Subcutaneous abdominal adipose tissue (tissue), 5 donors: ENCODE results near the gene HES3.
A peak's percentile ranks its signal among the peaks of the same experiment; 100 is the strongest.

ENCODE experiments used
- H3K27ac ChIP-seq: one replicate; pipeline ENCODE4 v1.7.0; 2013; ENCODE audit warnings: low read depth, mild to moderate bottlenecking, inconsistent platforms, low read length, moderate library complexity
- H3K27me3 ChIP-seq, 5 donors: one replicate each; pipeline ENCODE4 v1.7.0; 2013; ENCODE audit warnings: low read length in 5 of 5, inconsistent platforms in 1 of 5; ENCODE audit not compliant: control insufficient read depth in 5 of 5, insufficient read depth in 4 of 5
- H3K36me3 ChIP-seq, 5 donors: one replicate each; pipeline ENCODE4 v1.7.0; 2013; ENCODE audit warnings: low read length in 5 of 5; ENCODE audit not compliant: control insufficient read depth in 5 of 5, insufficient read depth in 5 of 5
- H3K4me1 ChIP-seq, 5 donors: one replicate each; pipeline ENCODE4 v1.7.0; 2013; ENCODE audit warnings: low read length in 5 of 5, mild to moderate bottlenecking in 3 of 5, moderate library complexity in 1 of 5; ENCODE audit not compliant: control insufficient read depth in 5 of 5, insufficient read depth in 5 of 5
- H3K4me3 ChIP-seq, 5 donors: one replicate each; pipeline ENCODE4 v1.7.0; 2013; ENCODE audit warnings: low read length in 5 of 5, low read depth in 1 of 5
- H3K9ac ChIP-seq, 5 donors: one replicate each; pipeline ENCODE4 v1.7.0; 2013; ENCODE audit warnings: low read length in 5 of 5, mild to moderate bottlenecking in 4 of 5, moderate library complexity in 3 of 5
- H3K9me3 ChIP-seq, 5 donors: one replicate each; pipeline ENCODE4 v1.7.0; 2013; ENCODE audit warnings: low read length in 5 of 5; ENCODE audit not compliant: control insufficient read depth in 5 of 5
- donor health status: healthy.
- donor health status: healthy.
- donor health status: healthy.
- donor health status: healthy.
- donor health status: healthy.

Gene HES3

GRCh38 chr1:6270401-6270800 is 26.4 kb downstream of the HES3 start:
- H3K9me3 ChIP-seq, result no peaks in the 10 kb centered on the region
- no peaks in the 10 kb centered on the region for H3K36me3 ChIP-seq
- H3K27ac ChIP-seq, result no peak overlapping the region
- peaks cover 0 to 2% (median 0%) of the 10 kb centered on the region in 5 donors for H3K27me3 ChIP-seq
- no peak overlapping the region for H3K9ac ChIP-seq
- H3K4me1 ChIP-seq, result no peaks in the 10 kb centered on the region
- no peak overlapping the region for H3K4me3 ChIP-seq

DNA sequence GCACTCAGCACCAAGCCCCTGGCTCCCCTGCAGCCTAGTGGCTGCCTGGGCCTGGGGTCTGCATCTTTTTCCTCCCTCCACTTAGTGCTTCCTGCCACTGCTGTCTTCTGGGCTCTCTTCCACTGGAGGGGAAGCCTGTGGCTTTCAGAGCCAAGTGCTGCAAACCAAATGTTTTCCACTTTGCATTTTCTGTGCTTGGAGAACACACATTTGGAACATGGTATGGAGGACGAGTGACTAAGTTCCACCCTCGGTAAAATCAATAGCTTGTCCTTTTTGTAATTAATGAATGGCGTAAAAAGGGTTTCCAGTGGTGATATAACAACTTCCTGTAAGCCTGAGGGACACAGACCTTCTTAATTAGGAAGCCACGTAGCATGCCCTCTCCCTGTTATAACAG is 27.0 kb downstream of the HES3 start:
- no peaks in the 10 kb centered on the region for H3K9me3 ChIP-seq
- no peak overlapping the region for H3K9ac ChIP-seq
- H3K27me3 ChIP-seq, result peaks cover 0 to 2% (median 0%) of the 10 kb centered on the region in 5 donors
- H3K4me1 ChIP-seq, result peaks cover 0 to 4% (median 3%) of the 10 kb centered on the region in 5 donors
- H3K27ac ChIP-seq, result no peak overlapping the region
- no peaks in the 10 kb centered on the region for H3K36me3 ChIP-seq
- no peak overlapping the region for H3K4me3 ChIP-seq

- Histone ChIP-seq H3K27me3 (peaks cover 0 to 2% (median 0%) of the 10 kb centered on the region in 5 donors), H3K4me1 (peaks cover 0 to 10% (median 8%) of the 10 kb centered on the region in 5 donors), H3K4me3 (no peak overlapping the region), H3K36me3 (no peaks in the 10 kb centered on the region), H3K27ac (no peak overlapping the region), H3K9me3 (no peaks in the 10 kb centered on the region), H3K9ac (no peak overlapping the region)
Measured at GRCh38 chr1:6271554-6271953, 27.6 kb downstream of the HES3 start.

GRCh38 chr1:6272452-6272851 is 28.5 kb downstream of the HES3 start:
- Histone ChIP-seq H3K4me1 (peaks cover 0 to 15% (median 10%) of the 10 kb centered on the region in 5 donors), H3K9me3 (no peaks in the 10 kb centered on the region), H3K27me3 (peaks cover 0 to 2% (median 0%) of the 10 kb centered on the region in 5 donors), H3K9ac (no peak overlapping the region), H3K27ac (no peak overlapping the region), H3K4me3 (no peak overlapping the region), H3K36me3 (no peaks in the 10 kb centered on the region)

DNA sequence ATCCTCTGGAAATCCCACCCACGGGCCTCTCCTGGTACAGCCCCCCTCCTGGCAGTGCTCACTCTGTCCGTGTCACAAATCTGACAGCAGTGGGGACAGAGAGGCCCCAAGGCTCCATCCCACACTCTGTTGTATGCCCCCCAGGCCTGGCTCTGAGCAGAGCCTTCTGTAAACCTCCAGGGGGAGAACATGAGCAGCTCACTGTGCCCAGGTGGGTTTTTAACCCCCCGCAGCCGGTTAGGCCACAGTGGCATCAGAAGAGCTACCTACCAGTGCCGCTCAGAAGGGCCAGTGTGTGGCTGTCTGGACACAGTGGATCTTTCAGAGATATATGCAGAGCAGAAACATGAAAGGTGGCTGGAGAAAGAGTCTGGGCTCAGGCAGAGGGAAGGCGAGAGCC is 28.9 kb downstream of the HES3 start:
- H3K36me3 ChIP-seq, result no peaks in the 10 kb centered on the region
- H3K27ac ChIP-seq, result no peak overlapping the region
- H3K4me1 ChIP-seq, result peaks cover 0 to 15% (median 10%) of the 10 kb centered on the region in 5 donors
- no peaks in the 10 kb centered on the region for H3K9me3 ChIP-seq
- peaks cover 0 to 2% (median 0%) of the 10 kb centered on the region in 5 donors for H3K27me3 ChIP-seq
- no peak overlapping the region for H3K4me3 ChIP-seq
- no peak overlapping the region for H3K9ac ChIP-seq

GRCh38 chr1:6273380-6273891 is 29.5 kb downstream of the HES3 start:
- H3K4me1 ChIP-seq, result peaks cover 0 to 15% (median 10%) of the 10 kb centered on the region in 5 donors
- H3K27ac ChIP-seq, result no peak overlapping the region
- H3K9ac ChIP-seq, result no peak overlapping the region
- peaks cover 0 to 2% (median 0%) of the 10 kb centered on the region in 5 donors for H3K27me3 ChIP-seq
- no peaks in the 10 kb centered on the region for H3K36me3 ChIP-seq
- no peak overlapping the region for H3K4me3 ChIP-seq
- no peaks in the 10 kb centered on the region for H3K9me3 ChIP-seq

GRCh38 chr1:6274102-6274501 is 30.1 kb downstream of the HES3 start:
- Histone ChIP-seq H3K9ac (no peak overlapping the region), H3K27ac (no peak overlapping the region), H3K27me3 (no peaks in the 10 kb centered on the region), H3K4me3 (no peak overlapping the region), H3K4me1 (peaks cover 0 to 15% (median 10%) of the 10 kb centered on the region in 5 donors), H3K36me3 (no peaks in the 10 kb centered on the region), H3K9me3 (no peaks in the 10 kb centered on the region)

- Histone ChIP-seq H3K4me3 (no peak overlapping the region), H3K9ac (no peak overlapping the region), H3K36me3 (no peaks in the 10 kb centered on the region), H3K9me3 (no peaks in the 10 kb centered on the region), H3K4me1 (peaks cover 0 to 15% (median 10%) of the 10 kb centered on the region in 5 donors), H3K27ac (no peak overlapping the region), H3K27me3 (no peaks in the 10 kb centered on the region)
Measured at GRCh38 chr1:6274622-6275139, 30.7 kb downstream of the HES3 start.

DNA sequence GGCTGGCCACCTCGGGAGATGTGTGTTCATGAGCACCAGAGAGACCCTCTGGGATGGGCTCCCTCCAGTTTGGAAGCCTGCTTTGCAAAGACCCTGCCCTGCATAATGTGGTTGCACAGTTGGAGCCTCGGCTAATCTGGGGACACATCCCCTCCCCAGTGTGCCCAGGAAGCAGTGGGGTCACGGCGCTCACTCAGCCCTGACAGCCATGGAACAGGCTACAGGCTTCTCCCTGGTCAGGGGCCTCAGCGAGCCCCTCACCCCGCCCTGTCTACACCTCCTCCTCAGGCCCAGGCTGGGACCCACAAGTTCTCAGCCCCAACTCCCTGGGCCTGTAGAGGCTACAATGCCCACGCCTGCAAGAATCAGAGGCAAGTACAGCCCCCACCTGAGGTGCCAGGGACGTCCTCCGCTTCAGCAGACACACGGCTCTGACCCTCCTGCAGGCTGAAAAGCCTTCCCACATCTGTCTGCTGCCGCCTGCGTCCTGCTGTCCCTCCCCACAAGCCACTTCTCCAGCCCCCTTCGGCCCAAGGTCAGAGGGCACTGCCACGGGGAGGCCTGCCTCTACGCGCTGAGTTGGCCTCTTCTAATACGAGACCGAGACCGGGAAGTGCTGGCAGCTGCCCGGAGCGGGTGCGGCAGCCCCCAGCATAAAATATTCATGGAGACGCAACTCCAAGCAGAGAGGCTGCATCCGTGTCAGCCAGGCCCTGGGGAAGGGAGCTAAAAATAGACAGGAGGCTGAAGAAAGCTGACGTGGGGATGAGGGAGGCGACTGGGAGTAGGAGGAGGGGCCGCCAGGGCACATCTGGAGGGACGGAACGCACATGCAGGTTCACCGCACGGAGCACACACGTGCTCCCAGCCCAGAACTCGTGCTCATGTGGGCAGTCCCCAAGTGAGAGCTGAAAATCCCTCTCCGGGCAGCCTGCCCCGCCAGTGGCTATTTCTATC is 32.1 kb downstream of the HES3 start:
- peak overlapping the region in 1 of 5 donors; percentile 26 for H3K9ac ChIP-seq
- no peak overlapping the region for H3K27ac ChIP-seq
- no peaks in the 10 kb centered on the region for H3K27me3 ChIP-seq
- no peaks in the 10 kb centered on the region for H3K36me3 ChIP-seq
- H3K4me1 ChIP-seq, result peaks cover 0 to 15% (median 10%) of the 10 kb centered on the region in 5 donors
- no peaks in the 10 kb centered on the region for H3K9me3 ChIP-seq
- peak overlapping the region in 1 of 5 donors; percentile 18 for H3K4me3 ChIP-seq
